NK-92 (cell line): ENCODE measurements around the gene RIC8B.
"Not testable (repeated sequence)": the region's sequence is repeated elsewhere in the genome, so short reads cannot be mapped to it uniquely, and the experiment has no call there.

Experiments
- DNase-seq: peaks from one replicate; lab custom pipeline; 2025; ENCODE audit not compliant: unreplicated experiment; lab: John Stamatoyannopoulos, UW

Gene RIC8B

GRCh38 chr12:106901276-106901675 is 126.8 kb downstream of the RIC8B start:
- DNase-seq, result no peak

- DNase-seq, result no peak
Observed at GRCh38 chr12:106902053-106902452, 127.6 kb downstream of the RIC8B start.

GRCh38 chr12:106903241-106903945 is 128.9 kb downstream of the RIC8B start:
- DNase-seq, result no peak

- DNase-seq, result no peak
Observed at GRCh38 chr12:106906715-106907114, 132.2 kb downstream of the RIC8B start.

GRCh38 chr12:106907411-106907810 is 132.9 kb downstream of the RIC8B start:
- no peak for DNase-seq

GRCh38 chr12:106907846-106908245 is 133.4 kb downstream of the RIC8B start:
- no peak for DNase-seq

- DNase-seq, result no peak
Observed at GRCh38 chr12:106908561-106908960, 134.1 kb downstream of the RIC8B start.

GRCh38 chr12:106910202-106910601 is 135.7 kb downstream of the RIC8B start:
- no peak for DNase-seq

GRCh38 chr12:106911581-106911980 is 137.1 kb downstream of the RIC8B start:
- DNase-seq, result no peak

GRCh38 chr12:106913456-106913855 is 139.0 kb downstream of the RIC8B start:
- no peak for DNase-seq

- no peak for DNase-seq
Observed at GRCh38 chr12:106914796-106915634, 140.5 kb downstream of the RIC8B start.

GRCh38 chr12:106915635-106916026 is 141.1 kb downstream of the RIC8B start:
- DNase-seq, result no peak

- no peak for DNase-seq
Observed at GRCh38 chr12:106917503-106917902, 143.0 kb downstream of the RIC8B start.

- DNase-seq, result no peak
Observed at GRCh38 chr12:106918746-106919145, 144.3 kb downstream of the RIC8B start.

- no peak for DNase-seq
Observed at GRCh38 chr12:106919910-106920544, 145.5 kb downstream of the RIC8B start.

GRCh38 chr12:106921976-106922375 is 147.5 kb downstream of the RIC8B start:
- not testable (repeated sequence) for DNase-seq

- not testable (repeated sequence) for DNase-seq
Observed at GRCh38 chr12:106923594-106923993, 149.1 kb downstream of the RIC8B start.

GRCh38 chr12:106924268-106924861 is 149.9 kb downstream of the RIC8B start:
- DNase-seq, result no peak

GRCh38 chr12:106926657-106927056 is 152.2 kb downstream of the RIC8B start:
- no peak for DNase-seq

GRCh38 chr12:106934277-106934676 is 159.8 kb downstream of the RIC8B start:
- no peak for DNase-seq
